DND-41 (cell line): ENCODE measurements around the gene HDAC4.

Experiments
- CTCF ChIP-seq: IDR thresholded peaks from 2 replicates; pipeline ENCODE4 v1.5.1; 2012; ENCODE audit warnings: borderline replicate concordance, low read length, moderate library complexity, mild to moderate bottlenecking; ENCODE audit not compliant: poor library complexity, severe bottlenecking; ENCODE audit errors: extremely low read depth
- EZH2 ChIP-seq: IDR thresholded peaks from 3 replicates; pipeline ENCODE4 v1.6.1; 2012; ENCODE audit warnings: borderline replicate concordance, low read depth, mild to moderate bottlenecking, moderate library complexity, low read length, inconsistent platforms; ENCODE audit not compliant: severe bottlenecking

GRCh38 chr2:239204876-239205468, 195.8 kb downstream of the HDAC4 start:
- no peak for TF ChIP-seq EZH2
- no peak for TF ChIP-seq CTCF
